Muscle layer of duodenum (tissue), 2 donors: ENCODE results near the gene BHLHE41.

Source experiments
- H3K27ac ChIP-seq: one replicate; pipeline ENCODE4 v1.7.0; 2013; ENCODE audit warnings: mild to moderate bottlenecking, low read length
- H3K27me3 ChIP-seq: one replicate; pipeline ENCODE4 v1.7.0; 2013; ENCODE audit warnings: low read depth, mild to moderate bottlenecking, control low read depth, low read length
- H3K36me3 ChIP-seq, 2 donors: one replicate each; pipeline ENCODE4 v1.7.0; 2013; ENCODE audit warnings: low read length in 2 of 2, control low read depth in 1 of 2, mild to moderate bottlenecking in 1 of 2; ENCODE audit not compliant: insufficient read depth in 2 of 2, control insufficient read depth in 1 of 2
- H3K4me1 ChIP-seq, 2 donors: one replicate each; pipeline ENCODE4 v1.7.0; 2013; ENCODE audit warnings: low read length in 2 of 2, mild to moderate bottlenecking in 2 of 2, control low read depth in 1 of 2, moderate library complexity in 1 of 2; ENCODE audit not compliant: insufficient read depth in 2 of 2, control insufficient read depth in 1 of 2
- H3K4me3 ChIP-seq, 2 donors: one replicate each; pipeline ENCODE4 v1.7.0; 2013; ENCODE audit warnings: low read length in 2 of 2, low read depth in 1 of 2, mild to moderate bottlenecking in 1 of 2
- H3K9me3 ChIP-seq, 2 donors: one replicate each; pipeline ENCODE4 v1.7.0; 2013; ENCODE audit warnings: low read length in 2 of 2, control low read depth in 1 of 2, mild to moderate bottlenecking in 1 of 2; ENCODE audit not compliant: control insufficient read depth in 1 of 2
- donor health status: healthy.

Gene BHLHE41

GRCh38 chr12:26122061-26122680 is 2.7 kb downstream of the BHLHE41 start:
- Histone ChIP-seq H3K9me3 (no peaks in the 10 kb centered on the region), H3K27me3 (peaks cover 16% of the 10 kb centered on the region), H3K4me3 (peak overlapping the region; percentile 55 to 66), H3K27ac (peak overlapping the region; percentile 74), H3K4me1 (peaks cover 8 to 19% of the 10 kb centered on the region in 2 donors), H3K36me3 (no peaks in the 10 kb centered on the region)

- Histone ChIP-seq H3K4me1 (peaks cover 8 to 15% of the 10 kb centered on the region in 2 donors), H3K36me3 (no peaks in the 10 kb centered on the region), H3K4me3 (peak overlapping the region; percentile 55 to 66), H3K9me3 (no peaks in the 10 kb centered on the region), H3K27ac (peak overlapping the region; percentile 74), H3K27me3 (peaks cover 16% of the 10 kb centered on the region)
These were observed 3.3 kb downstream of the BHLHE41 start for GRCh38 chr12:26121323-26122060.

GRCh38 chr12:26120561-26121274 is 4.1 kb downstream of the BHLHE41 start:
- H3K36me3 ChIP-seq: no peaks in the 10 kb centered on the region
- peaks cover 16% of the 10 kb centered on the region for H3K27me3 ChIP-seq
- H3K4me3 ChIP-seq: no peak overlapping the region
- H3K9me3 ChIP-seq: no peaks in the 10 kb centered on the region
- H3K27ac ChIP-seq: peak overlapping the region; percentile 74
- peaks cover 8 to 15% of the 10 kb centered on the region in 2 donors for H3K4me1 ChIP-seq

- no peaks in the 10 kb centered on the region for H3K36me3 ChIP-seq
- H3K27me3 ChIP-seq: peaks cover 14% of the 10 kb centered on the region
- H3K9me3 ChIP-seq: no peaks in the 10 kb centered on the region
- H3K4me3 ChIP-seq: no peak overlapping the region
- peak overlapping the region; percentile 67 for H3K27ac ChIP-seq
- H3K4me1 ChIP-seq: peaks cover 7 to 11% of the 10 kb centered on the region in 2 donors
These were observed 5.3 kb downstream of the BHLHE41 start for GRCh38 chr12:26119391-26119989.

GRCh38 chr12:26118308-26118707 is 6.5 kb downstream of the BHLHE41 start:
- H3K36me3 ChIP-seq: no peaks in the 10 kb centered on the region
- H3K27me3 ChIP-seq: peaks cover 9% of the 10 kb centered on the region
- peaks cover 9 to 10% of the 10 kb centered on the region in 2 donors for H3K4me1 ChIP-seq
- H3K27ac ChIP-seq: no peak overlapping the region
- H3K9me3 ChIP-seq: no peaks in the 10 kb centered on the region
- no peak overlapping the region for H3K4me3 ChIP-seq

- no peak overlapping the region for H3K27ac ChIP-seq
- H3K4me1 ChIP-seq: peaks cover 13 to 14% of the 10 kb centered on the region in 2 donors
- H3K36me3 ChIP-seq: no peaks in the 10 kb centered on the region
- peaks cover 4% of the 10 kb centered on the region for H3K27me3 ChIP-seq
- no peaks in the 10 kb centered on the region for H3K9me3 ChIP-seq
- H3K4me3 ChIP-seq: no peak overlapping the region
These were observed 7.8 kb downstream of the BHLHE41 start for GRCh38 chr12:26116829-26117715.

GRCh38 chr12:26114720-26115401 is 10.0 kb downstream of the BHLHE41 start:
- H3K4me3 ChIP-seq: peak overlapping the region; percentile 34 to 58
- no peaks in the 10 kb centered on the region for H3K27me3 ChIP-seq
- peaks cover 9 to 12% of the 10 kb centered on the region in 2 donors for H3K4me1 ChIP-seq

GRCh38 chr12:26113853-26114719 is 10.8 kb downstream of the BHLHE41 start:
- Histone ChIP-seq H3K9me3 (no peaks in the 10 kb centered on the region), H3K36me3 (no peaks in the 10 kb centered on the region), H3K4me1 (peaks cover 6 to 9% of the 10 kb centered on the region in 2 donors), H3K4me3 (peak overlapping the region; percentile 56 to 58), H3K27ac (peak overlapping the region; percentile 88), H3K27me3 (no peaks in the 10 kb centered on the region)

More at GRCh38 chr12:26114720-26115401, 10.0 kb downstream of the BHLHE41 start:
- Histone ChIP-seq H3K36me3 (no peaks in the 10 kb centered on the region), H3K9me3 (no peaks in the 10 kb centered on the region), H3K27ac (peak overlapping the region; percentile 82)

- Histone ChIP-seq H3K4me1 (peaks cover 6 to 9% of the 10 kb centered on the region in 2 donors), H3K36me3 (no peaks in the 10 kb centered on the region), H3K27ac (peak overlapping the region; percentile 88), H3K27me3 (no peaks in the 10 kb centered on the region), H3K9me3 (no peaks in the 10 kb centered on the region), H3K4me3 (peak overlapping the region; percentile 56 to 58)
These were observed 11.6 kb downstream of the BHLHE41 start for GRCh38 chr12:26113181-26113654.
